IgD-negative memory B cell (primary cell): ENCODE measurements around the gene USP17L19. TPM values are rescaled to one million over a fixed set of nuclear protein-coding genes. Genes with fewer than 3 reads are reported as not detected.

Experiments used
- polyA plus RNA-seq: library from polyadenylated mRNA; unstranded; fragments of 300-500 nt; fragmentation: Illumina TruSeq; gene quantifications from one replicate; pipeline ENCODE4 v1.2.3, GENCODE V29; 2021

The USP17L19 gene
- polyA plus RNA-seq, 1 donor from 2014 or later, result not detected

Other genes with a start within 250 kb of the USP17L19 start
- gene FAM90A26, start 83.0 kb upstream of the USP17L19 start, polyA plus RNA-seq, result not detected
- not detected for gene USP17L10, start 42.7 kb upstream of the USP17L19 start, polyA plus RNA-seq
- not detected for gene USP17L11, start 38.0 kb upstream of the USP17L19 start, polyA plus RNA-seq
- not detected for gene USP17L12, start 33.2 kb upstream of the USP17L19 start, polyA plus RNA-seq
- not detected for gene USP17L13, start 28.5 kb upstream of the USP17L19 start, polyA plus RNA-seq
- not detected for gene USP17L15, start 19.0 kb upstream of the USP17L19 start, polyA plus RNA-seq
- not detected for gene USP17L17, start 9.5 kb upstream of the USP17L19 start, polyA plus RNA-seq
- not detected for gene USP17L18, start 4.7 kb upstream of the USP17L19 start, polyA plus RNA-seq
- not detected for gene USP17L20, start 4.7 kb downstream of the USP17L19 start, polyA plus RNA-seq
- gene USP17L21, start 9.5 kb downstream of the USP17L19 start, polyA plus RNA-seq, result not detected
- not detected for gene USP17L22, start 14.2 kb downstream of the USP17L19 start, polyA plus RNA-seq
- gene USP17L24, start 71.8 kb downstream of the USP17L19 start, polyA plus RNA-seq, result not detected
- gene USP17L25, start 76.5 kb downstream of the USP17L19 start, polyA plus RNA-seq, result not detected
- gene USP17L26, start 81.3 kb downstream of the USP17L19 start, polyA plus RNA-seq, result not detected
- not detected for gene USP17L5, start 86.0 kb downstream of the USP17L19 start, polyA plus RNA-seq
- not detected for gene USP17L27, start 90.8 kb downstream of the USP17L19 start, polyA plus RNA-seq
- not detected for gene USP17L28, start 95.5 kb downstream of the USP17L19 start, polyA plus RNA-seq
- gene USP17L29, start 100.3 kb downstream of the USP17L19 start, polyA plus RNA-seq, result not detected
- gene USP17L30, start 109.8 kb downstream of the USP17L19 start, polyA plus RNA-seq, result not detected
- not detected for gene DEFB131A, start 191.0 kb downstream of the USP17L19 start, polyA plus RNA-seq